HG03095 (cell line): ENCODE data around the gene ALDH3A2.

Experiments
- ATAC-seq: cut with Tn5 transposase; IDR thresholded peaks from one replicate; pipeline ENCODE4 v1.9.1; 2021; ENCODE audit warnings: moderate library complexity; ENCODE audit not compliant: unreplicated experiment

The ALDH3A2 gene

DNA sequence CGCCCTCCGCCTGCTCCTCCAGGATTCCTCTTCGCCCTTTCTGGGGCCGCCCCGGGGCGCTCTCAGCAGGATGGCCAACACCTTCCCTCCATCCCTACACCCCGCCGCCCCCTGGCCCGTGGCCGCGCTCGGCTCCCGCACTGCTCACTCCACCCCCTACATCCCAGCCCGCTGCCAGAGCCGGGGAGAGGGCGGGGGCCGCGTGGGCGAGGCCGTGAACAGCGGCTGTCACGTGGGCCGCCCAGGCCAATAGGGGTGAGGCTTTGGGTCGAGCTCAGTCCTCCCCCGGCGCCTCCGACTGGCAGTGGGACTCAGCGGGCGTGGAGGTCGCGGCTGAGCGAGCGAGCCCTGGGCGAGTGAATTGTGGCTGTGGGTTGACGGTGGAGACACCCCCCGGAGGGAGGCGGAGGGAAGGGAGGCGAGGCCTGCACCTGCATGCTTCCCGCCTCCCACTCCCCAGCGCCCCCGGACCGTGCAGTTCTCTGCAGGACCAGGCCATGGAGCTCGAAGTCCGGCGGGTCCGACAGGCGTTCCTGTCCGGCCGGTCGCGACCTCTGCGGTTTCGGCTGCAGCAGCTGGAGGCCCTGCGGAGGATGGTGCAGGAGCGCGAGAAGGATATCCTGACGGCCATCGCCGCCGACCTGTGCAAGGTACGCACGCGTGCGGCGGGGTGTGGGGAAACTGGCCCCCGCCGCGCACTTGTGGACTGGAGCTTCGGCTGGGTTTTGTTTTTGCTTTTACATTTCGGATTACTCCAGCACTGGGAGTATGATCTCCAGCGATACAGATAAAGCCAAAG is at the start of gene ALDH3A2:
ALDH3A2 (plus strand) TSS at position 277 of the 799 bp plus-strand sequence; CDS start at position 498, 221 bp downstream.
- ATAC-seq = peak; percentile 81

DNA sequence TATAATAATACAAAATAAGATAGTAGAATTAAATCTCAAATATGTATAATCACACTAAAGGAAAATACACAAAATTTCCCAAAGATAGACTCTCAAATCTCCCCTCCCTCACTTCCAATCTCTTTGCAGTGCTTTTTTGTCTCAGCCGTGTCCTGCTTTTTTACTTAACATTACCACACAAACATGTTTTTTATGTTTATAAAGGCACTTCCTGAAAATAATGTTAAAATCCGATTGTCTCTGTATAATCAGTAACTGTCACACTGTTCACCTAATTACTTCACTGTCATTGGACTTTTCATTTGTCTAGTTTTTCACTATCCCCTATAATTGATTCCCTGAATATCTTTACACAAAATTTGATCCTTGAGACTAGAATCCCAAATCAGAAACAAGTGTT is 38.2 kb upstream of the ALDH3A2 start:
- ATAC-seq = no peak

DNA sequence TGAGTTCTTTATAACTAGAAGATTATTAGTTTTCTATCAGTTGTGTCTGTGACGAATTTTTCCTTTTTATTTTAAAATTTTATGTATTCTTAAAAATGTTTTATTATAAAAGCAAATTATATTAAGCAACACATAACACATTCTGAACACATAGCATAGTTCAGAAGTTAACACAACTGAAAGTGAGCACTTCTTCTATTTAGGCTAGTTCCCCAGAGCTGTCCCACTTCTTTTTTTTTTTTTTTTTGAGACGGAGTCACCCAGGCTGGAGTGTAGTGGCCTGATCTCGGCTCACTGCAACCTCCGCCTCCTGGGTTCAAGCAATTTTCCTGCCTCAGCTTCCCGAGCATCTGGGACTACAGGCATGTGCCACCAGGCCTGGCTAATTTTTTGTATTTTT is 37.7 kb upstream of the ALDH3A2 start:
- no peak for ATAC-seq

DNA sequence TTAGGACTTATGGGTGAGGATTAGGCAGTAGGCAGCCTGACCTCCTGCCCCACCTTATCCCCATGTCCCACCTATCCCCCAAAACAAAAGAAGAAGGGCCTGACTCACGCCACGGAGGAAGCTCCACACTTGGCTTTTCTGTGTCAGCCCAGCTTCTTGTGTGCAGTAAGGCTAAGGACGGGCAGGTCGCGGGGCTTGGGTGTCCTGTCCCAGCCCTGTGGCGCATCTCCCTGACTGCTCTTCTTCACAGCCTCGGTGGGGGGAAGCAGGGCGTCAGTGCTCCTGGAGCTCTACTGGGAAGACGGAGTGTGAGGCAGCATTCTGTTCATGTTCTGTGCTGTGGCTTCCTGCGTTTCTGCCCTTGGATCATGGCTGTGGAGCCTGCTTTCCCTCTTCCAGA is 34.6 kb upstream of the ALDH3A2 start:
- ATAC-seq = no peak

DNA sequence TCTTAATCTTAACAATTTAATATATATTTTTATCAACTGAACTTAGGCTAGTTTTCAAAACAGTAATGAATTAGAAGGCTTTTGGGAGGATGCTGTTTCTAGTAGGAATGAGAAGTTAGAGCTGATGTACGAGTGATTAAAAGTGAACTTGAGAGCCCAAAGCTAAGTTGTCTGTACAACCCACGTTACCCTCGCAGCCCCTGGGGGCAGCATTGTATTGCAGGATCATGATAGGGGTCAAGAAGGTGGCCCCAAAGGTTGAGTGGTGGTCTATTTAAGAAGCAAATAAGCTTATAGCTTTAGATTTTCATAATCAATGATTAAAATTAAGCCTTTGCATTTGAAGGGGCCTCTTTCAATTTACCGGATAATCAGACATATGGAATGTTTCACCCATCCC is 33.7 kb upstream of the ALDH3A2 start:
- ATAC-seq = no peak

DNA sequence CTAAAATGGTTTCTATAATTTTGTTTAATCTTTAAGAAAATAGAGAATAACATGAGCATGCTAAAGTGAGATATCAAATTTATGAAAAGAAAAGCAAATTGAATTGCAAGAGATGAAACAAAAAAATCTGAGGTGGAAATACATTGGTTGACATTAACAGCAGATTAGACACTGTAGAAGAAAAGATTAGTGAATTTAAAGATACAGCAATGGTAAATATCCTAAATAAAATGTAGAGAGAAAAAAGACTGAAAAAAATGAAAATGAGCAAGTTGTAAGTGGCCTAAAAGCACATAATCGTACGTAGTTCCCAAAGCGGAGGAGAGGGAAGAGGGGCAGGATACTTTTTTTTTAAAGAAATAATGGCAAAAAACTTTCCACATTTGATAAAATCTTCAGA is 30.5 kb upstream of the ALDH3A2 start:
- ATAC-seq = no peak

DNA sequence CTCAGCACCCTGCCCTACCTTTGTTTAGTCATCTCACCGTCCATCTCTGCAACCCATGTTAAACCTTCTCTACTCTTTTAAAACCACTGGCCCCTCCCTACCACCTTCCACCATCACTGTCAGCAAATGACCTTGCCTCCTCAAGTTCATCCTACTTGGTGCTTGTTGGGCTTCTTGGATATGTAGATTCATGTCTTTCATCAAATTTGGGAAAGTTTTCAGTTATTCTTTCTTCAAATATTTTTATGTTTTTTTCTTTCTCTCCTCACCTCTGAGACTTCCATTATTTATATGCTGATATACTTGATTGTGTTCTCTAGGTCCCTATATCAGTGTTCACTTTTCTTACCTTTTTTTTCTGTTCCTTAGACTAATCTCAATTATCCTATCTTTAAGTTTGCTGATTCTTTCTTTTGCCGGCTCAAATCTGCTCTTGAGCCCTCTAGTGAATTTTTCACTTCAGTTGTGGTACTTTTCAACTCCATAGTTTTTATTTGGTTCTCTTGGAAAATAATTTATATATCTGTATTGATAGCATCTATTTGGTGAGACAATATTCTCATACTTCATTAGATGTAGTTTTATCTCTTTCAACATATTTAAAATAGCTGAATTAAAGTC is 28.7 kb upstream of the ALDH3A2 start:
- no peak for ATAC-seq

DNA sequence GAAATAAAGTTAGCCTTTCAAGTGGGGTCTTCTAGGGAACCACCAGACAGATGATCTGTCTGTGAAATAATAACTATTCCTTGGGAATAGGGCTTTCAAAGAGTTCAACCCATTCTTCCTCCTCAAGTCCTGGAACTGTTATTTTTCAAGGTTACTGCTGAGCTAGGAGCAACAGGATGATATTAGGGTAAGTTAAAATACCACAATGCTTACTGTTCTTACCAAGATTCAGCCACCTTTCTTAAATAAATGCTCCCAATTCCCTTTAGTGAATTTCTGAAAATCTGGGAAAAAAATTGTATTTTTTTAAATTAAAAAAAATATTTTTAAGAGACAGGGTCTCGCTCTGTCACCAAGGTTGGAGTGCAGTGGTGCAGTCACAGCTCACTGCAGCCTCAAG is 26.9 kb upstream of the ALDH3A2 start:
- ATAC-seq = no peak

DNA sequence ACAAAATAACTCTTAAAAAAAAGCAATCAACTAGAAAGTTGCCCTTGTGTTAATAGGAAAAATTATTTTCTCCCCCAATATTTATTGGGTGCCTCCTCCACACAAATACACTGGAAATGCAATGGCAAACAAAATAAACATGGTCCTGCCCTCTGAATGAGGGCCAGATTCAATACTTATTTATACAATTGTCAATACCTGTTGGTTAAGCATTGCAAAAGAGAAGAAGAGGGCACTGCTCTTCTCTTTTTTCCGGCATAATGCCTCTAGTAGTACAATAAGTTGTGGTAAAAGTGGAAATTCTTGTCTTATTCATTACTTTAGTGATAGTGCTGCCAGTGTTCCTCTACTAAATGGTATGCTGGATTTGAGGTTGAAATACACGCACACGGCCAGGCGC is 22.5 kb upstream of the ALDH3A2 start:
- no peak for ATAC-seq

DNA sequence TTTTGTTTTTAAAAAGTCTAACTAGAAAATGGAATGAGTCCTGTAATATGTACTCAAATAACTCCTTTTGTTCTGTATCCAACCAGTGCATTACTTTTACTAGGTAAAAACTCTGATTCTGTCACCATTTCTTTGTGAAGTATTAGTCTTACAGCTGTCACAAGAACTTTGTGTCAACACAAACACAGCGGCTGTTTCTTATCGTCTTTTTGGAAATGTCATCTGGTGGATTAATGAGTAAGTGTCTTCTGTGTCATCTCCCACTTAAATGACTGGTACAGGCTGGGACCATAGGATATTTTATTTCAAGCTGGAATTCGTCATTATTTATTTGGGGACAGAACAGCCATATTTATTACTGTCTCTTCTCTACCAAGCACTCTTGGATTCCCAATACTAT is 19.1 kb upstream of the ALDH3A2 start:
- ATAC-seq = no peak

DNA sequence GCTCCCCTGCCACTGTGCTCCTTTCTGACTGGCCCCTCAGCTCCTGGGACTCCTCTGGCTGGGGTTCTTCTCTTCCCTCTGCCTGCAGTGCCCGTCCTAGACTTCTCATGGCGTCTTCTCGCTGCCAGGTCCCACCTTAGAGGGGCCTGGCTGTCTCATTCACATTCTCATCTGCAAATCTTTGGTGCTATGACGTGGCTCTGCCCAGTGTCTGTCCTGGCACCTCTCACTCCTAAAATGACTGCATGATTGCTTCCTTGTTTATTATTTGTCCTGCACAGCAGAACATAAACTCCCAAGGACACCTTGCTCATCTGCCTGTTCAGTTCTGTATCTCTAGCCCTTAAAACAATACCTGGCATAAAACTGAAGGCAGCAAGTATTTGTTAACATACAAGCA is 18.5 kb upstream of the ALDH3A2 start:
- ATAC-seq = no peak

DNA sequence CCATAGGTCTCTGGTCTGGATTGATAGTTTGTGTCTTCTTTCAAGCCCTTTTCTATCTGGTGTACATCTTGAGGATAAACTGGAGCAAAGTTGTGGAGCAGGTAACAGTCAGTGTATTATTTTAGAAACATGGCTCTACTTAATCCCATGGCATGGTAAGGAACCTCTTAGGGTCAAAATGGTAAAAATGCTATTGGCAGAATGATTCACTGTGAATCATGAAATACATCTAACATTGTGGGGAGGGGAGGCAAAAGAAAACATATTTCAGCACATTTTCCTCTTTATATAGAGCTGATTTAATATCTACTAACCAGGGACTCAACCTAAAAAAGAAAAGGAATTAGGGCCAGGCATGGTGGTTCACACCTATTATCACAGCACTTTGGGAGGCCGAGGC is 17.9 kb upstream of the ALDH3A2 start:
- ATAC-seq = no peak

DNA sequence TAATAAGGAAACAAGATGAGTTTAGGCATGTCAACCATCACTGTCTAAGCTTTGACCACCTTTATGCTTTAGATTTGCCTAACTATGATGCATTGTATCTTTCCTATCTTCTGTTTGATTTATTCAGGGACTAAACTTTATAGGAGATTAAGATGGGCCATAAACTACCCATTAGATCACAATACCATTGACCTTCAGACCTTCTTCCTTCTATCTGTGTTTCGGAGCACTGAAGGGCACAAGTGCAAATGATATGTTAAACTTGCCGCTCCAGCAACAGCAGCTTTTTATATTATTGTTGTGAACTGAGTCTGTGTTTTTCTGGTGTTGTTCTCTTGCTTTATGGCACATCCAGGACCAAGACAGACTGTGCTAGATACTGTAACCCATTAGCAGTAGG is 16.6 kb upstream of the ALDH3A2 start:
- no peak for ATAC-seq

DNA sequence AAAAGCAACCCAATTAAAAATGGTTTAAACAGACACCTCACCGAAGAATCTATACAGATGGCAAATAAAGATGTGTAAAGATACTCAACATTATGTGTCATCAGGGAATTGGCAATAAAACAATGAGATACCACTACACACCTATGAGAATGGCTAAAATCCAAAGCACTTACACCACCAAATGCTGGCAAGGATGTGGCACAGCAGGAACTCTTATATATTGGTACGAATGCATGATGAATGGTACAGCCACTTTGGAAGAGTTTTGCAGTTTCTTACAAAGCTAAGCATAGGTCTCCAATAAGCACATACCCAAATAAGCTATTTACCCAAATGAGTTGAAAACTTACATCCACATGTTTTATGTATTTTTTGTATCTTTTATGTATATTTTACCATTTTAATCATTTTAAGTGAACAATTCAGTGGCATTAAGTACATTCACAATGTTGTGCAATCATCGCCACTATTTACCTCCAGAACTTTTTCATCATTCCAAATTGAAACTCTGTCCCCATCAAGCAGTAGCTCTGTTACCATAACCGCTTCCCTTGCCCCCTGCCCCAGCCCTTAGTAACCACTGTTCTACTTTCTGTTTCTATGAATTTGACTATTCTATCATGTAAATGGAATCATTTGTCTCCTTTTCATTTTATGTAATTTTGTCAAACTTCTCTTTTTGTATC is 6.7 kb upstream of the ALDH3A2 start:
- no peak for ATAC-seq

DNA sequence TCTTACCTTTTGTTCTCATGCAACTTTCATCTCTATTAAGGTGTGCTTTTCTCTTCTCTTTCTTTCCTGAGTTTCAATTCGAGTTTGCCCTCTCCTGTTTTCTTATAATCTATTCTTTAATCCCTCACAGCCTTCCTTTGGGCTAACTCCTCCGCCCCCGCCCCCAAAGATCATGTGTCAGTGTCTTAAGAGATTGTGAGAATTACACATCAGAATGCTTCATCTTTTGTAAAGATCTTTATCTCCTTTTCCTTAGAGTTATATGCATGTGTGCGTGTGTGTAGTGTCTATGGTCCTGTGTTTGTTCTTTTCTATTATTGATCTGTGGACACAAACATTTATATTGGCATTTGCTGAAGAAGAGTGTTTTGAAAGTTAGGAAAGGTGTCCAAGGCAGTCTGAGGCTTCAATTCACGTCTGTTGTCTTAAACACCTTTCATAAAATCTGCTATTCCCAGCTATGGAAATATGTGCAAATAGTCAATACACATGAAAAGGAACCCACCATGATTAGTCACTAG is 6.1 kb upstream of the ALDH3A2 start:
- no peak for ATAC-seq

DNA sequence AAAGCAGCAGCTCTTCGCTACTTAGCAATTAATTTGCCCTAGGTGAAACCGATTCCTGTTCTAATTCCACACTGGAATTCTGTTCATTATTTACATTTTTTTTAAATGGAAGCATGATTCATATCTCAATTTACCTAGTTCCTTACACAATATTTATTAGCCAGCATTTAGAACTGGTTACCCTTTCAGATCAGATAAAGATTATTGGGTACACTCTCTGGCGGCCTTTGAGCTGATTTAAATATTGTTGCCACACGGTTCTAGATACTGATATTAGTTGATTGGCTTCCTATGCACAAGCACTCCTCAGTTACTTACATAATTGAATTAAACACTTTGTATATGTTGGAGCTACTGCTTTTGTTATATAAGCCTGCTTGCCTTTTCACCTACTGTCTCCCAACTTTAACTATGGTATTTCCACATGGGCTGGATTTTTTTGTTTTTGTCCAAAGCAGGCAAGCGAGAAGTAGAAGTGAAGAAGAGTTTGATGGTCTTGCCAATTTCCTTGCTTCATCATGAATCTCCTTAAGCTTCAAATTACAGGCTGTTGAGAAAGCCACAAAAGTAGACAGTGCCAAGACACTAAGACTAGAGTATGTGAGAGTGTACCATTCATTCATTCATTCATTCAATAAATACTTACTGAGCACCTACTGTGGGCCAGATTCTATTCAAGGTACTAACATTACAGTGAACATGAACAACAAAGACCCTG is 3.9 kb upstream of the ALDH3A2 start:
- ATAC-seq = no peak

DNA sequence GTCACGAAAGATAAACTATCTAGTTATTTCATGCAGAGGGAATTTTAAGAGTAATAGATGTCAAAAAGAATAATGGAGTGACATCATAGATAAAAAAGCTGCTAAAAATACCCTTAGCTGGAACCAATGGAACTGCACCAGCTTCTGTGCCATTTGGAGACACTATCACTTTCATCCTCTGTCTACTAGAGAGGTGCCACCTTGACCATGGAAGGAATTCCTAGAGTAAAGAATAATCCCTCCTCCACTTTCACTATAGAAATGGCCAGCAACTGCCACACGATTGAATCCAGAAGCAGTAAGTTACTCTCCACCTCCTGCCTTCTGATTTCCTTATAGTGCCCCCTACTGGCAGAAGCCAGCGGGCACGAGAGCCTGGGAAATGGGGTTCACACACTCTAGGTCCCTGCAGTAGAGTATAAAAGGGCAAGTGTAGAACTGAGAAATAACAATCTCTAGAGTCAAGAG is 2.8 kb upstream of the ALDH3A2 start:
- ATAC-seq = no peak

DNA sequence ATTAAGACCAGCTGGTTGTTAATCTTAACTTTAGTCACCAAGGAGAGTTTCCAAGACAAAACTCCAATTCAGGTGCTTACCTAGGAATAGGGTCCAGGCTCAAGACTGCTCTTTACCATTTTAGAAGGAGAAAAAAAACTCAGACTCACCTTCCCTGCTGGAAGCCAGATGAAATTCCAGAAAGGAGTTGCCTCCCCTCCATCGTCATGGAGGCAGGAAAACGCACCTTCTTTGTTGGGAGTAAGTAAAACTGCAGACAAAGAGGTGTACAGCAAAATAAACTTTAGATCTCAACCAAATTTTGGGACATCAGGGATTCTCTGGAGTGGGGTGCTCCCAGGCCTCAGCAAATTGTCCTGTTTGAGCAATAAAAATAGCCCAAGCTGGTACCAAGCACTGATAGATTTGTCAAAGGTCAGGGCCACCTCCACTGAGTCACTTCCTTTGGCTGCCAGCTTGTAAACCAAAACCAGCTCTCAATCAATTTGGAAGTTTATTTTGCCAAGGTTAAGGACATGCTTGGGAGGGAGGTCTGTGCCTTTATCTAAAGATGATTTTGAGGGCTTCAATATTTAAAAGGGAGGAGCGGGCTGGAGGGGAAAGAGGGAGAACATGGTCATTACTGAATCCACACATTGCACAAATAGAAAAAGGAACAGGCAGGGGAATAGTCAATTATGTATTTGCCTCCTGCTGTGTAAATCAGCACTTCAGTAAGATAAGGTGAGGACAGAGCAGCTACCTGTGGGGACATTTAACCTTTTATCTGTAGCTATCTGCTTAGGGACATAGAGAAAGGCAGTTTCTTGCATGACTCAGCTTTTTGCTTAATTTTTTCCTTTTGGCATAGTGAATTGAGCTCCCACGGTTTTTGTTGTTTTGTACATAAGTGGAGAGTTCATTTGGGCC is 1.5 kb upstream of the ALDH3A2 start:
- no peak for ATAC-seq

DNA sequence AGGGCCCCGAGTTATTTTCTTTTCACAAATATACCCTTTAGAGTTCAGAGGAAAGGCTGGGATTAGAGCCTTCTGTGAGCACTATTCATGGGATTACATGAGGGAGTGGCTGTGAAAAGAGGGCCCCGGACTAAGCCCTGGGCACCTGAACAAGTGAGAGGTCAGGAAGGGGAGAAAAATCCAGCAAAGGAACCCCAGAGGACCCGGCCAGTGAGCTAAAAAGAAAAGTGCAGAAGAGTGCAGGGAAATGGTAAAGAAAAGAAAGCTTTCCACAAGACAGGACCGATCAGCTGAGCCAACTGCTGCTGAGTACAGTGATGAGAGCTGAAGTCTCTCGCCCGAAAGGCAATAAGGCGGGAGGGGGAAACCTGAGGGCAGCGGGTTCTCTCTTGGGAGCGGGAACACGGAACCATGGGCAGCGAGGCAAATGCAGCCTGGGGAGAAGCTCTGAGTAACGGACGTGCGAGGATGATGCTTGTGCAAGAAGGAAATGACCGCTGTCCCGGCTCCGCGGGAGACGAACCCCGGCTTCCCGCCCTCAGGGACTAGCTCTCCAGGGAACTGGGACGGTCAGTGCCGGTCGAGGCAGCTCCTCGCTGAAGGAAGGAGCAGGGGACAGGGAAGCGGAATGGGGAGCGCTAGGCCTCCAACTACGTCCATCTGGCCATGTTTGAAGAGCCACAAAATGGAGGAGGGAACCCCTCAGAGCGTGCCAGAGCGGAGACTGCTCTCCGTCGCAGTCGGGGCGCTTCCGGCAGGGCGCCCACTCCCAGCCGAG is 665 bp upstream of the ALDH3A2 start:
- peak; percentile 20 for ATAC-seq

DNA sequence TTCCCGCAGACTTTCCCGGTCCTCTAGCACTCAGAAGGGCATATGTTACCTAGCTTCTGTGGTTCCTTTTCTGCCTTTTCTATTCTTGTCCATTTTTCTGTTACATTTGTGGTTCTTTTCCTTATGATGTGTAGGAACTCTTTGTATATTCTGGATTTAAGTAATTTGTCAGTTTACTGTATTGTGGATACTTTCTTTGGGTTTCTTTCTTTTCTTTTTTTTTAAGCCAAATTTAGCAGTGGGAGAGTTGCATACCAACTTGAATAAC is 657 bp downstream of the ALDH3A2 start:
- ATAC-seq = no peak
